BLaER1 (cell line): Measurements from ENCODE around the gene DMGDH.

Experiments
- H3K27ac ChIP-seq: shearing (Covaris generic); formaldehyde crosslinking; 2 replicates; pipeline ENCODE4 v1.8.1; 2022
- H3K27me3 ChIP-seq: shearing (Covaris generic); formaldehyde crosslinking; 2 replicates; pipeline ENCODE4 v1.8.1; 2022
- H3K36me3 ChIP-seq: shearing (Covaris generic); formaldehyde crosslinking; 2 replicates; pipeline ENCODE4 v1.8.1; 2022
- H3K4me1 ChIP-seq: shearing (Covaris generic); formaldehyde crosslinking; 2 replicates; pipeline ENCODE4 v1.8.1; 2022
- H3K4me2 ChIP-seq: shearing (Covaris generic); formaldehyde crosslinking; 2 replicates; pipeline ENCODE4 v1.8.1; 2022
- H3K4me3 ChIP-seq: shearing (Covaris generic); formaldehyde crosslinking; 2 replicates; pipeline ENCODE4 v1.8.1; 2022
- H3K9ac ChIP-seq: shearing (Covaris generic); formaldehyde crosslinking; 2 replicates; pipeline ENCODE4 v1.8.1; 2022
- H3K9me3 ChIP-seq: shearing (Covaris generic); formaldehyde crosslinking; 2 replicates; pipeline ENCODE4 v1.8.1; 2022
- H4K20me1 ChIP-seq: shearing (Covaris generic); formaldehyde crosslinking; 2 replicates; pipeline ENCODE4 v1.8.1; 2022
- Cebpa-rat ChIP-seq: shearing (Covaris generic); IDR thresholded peaks from 2 replicates; pipeline ENCODE4 v1.8.1; 2022

The DMGDH gene

DNA sequence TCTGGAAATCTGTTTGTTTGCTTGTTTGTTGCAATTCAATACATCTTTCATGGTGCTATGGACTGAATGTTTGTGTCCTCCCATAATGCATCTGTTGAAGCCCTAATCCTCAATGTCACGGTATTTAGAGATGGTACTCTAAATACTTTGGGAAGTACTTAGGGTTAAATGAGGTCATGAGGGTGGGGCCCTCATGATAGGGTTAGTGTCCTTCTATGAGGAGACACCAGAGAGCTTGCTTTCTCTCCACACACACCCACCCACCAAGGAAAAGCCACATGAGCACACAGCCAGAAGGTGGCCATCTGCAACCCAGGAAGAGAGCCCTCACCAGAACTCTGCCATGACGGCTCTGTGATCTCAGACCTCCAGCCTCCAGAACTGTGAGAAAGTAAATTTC is 32.7 kb downstream of the DMGDH start:
- Histone ChIP-seq H3K4me3 (no peak overlapping the region), H3K4me2 (no peak overlapping the region), H3K36me3 (no peaks in the 10 kb centered on the region), H3K9me3 (0 out of 2 replicates have a peak, but pooled peaks cover 4% of the 10 kb centered on the region), H3K27me3 (no peaks in the 10 kb centered on the region), H3K27ac (no peak overlapping the region), H3K9ac (no peak overlapping the region), H4K20me1 (no peaks in the 10 kb centered on the region), H3K4me1 (no peaks in the 10 kb centered on the region)
- TF ChIP-seq Cebpa-rat, result no peak

DNA sequence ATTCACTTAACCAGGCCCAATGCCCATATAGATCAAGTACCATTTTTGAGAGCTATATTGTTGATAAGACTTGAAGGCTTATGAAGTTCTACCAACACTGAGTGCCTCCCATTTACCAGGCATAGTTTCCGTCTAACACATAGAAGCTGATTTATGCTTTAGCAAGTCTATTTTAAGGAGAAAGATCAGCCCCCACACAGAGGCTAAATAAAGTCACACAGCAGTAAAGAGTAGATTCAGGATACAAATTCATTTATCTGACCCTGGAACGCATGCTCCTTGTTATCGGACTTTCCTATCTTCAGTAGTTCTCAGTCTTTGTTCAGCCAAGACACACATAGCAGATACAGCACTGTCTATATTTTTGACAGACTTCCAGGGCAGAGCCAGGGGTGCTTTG is 34.2 kb downstream of the DMGDH start:
- H3K4me1 ChIP-seq, result no peaks in the 10 kb centered on the region
- no peaks in the 10 kb centered on the region for H3K27me3 ChIP-seq
- no peak overlapping the region for H3K9ac ChIP-seq
- H3K27ac ChIP-seq, result no peak overlapping the region
- H3K4me3 ChIP-seq, result no peak overlapping the region
- 0 out of 2 replicates have a peak, but pooled peaks cover 4% of the 10 kb centered on the region for H3K9me3 ChIP-seq
- no peaks in the 10 kb centered on the region for H3K36me3 ChIP-seq
- TF ChIP-seq Cebpa-rat, result no peak
- H4K20me1 ChIP-seq, result no peaks in the 10 kb centered on the region
- H3K4me2 ChIP-seq, result no peak overlapping the region

DNA sequence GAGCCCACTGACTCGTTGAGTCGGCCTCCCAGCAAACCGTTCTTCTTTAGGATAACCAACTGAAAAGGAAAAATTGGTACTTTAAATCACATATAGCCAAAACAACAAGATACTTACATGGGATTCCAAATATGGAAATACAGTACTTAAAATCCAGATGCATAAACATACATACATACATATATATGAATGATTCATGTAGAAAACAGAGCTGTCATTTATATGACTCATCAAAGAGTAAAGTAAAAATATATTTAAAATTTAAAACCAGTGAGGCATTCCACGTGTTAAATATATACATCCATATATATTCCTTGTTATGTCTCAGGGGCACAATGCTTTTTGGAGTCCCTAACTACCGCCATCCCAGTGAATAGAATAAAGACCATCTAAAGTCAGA is 36.7 kb downstream of the DMGDH start:
- no peak overlapping the region for H3K4me3 ChIP-seq
- no peak overlapping the region for H3K9ac ChIP-seq
- 0 out of 2 replicates have a peak, but pooled peaks cover 4% of the 10 kb centered on the region for H3K9me3 ChIP-seq
- H3K4me2 ChIP-seq, result no peak overlapping the region
- no peaks in the 10 kb centered on the region for H3K4me1 ChIP-seq
- no peak overlapping the region for H3K27ac ChIP-seq
- no peak for TF ChIP-seq Cebpa-rat
- H4K20me1 ChIP-seq, result no peaks in the 10 kb centered on the region
- H3K27me3 ChIP-seq, result no peaks in the 10 kb centered on the region
- H3K36me3 ChIP-seq, result no peaks in the 10 kb centered on the region

DNA sequence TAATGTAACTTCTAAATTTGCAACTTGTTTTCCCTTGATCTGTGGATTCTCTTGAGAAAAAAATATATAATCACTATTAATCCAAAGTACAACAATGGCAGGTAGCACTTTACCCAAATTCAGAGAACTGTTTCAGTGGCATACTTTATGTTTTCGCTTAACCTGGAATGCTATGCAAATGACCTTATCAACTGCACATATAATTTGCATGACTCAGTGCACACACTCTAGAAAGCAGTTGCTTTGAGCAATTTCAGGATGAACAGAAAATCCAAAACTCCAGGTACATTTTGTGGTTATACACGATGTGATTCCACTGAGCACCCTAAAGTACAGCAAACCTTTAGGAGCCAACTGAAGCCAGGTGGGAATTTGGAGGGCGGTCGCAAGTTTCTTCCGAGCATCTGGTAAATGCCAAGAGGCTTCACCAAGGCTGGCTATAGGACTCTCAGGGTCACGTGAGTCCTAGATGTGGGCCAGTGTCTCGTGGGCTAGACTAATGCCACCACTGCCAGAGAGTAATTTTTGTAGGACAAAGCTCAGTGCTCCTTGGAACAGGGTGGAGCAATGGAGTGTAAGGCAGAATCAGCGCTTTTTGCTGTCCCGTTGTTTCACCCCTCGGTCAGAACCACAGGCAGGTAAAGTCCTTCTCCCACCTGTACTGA is 37.3 kb downstream of the DMGDH start:
- no peak overlapping the region for H3K4me3 ChIP-seq
- no peaks in the 10 kb centered on the region for H3K27me3 ChIP-seq
- H3K36me3 ChIP-seq, result no peaks in the 10 kb centered on the region
- H3K9ac ChIP-seq, result no peak overlapping the region
- H3K9me3 ChIP-seq, result 0 out of 2 replicates have a peak, but pooled peaks cover 4% of the 10 kb centered on the region
- no peak overlapping the region for H3K27ac ChIP-seq
- TF ChIP-seq Cebpa-rat, result no peak
- H3K4me1 ChIP-seq, result no peaks in the 10 kb centered on the region
- H3K4me2 ChIP-seq, result no peak overlapping the region
- H4K20me1 ChIP-seq, result no peaks in the 10 kb centered on the region

DNA sequence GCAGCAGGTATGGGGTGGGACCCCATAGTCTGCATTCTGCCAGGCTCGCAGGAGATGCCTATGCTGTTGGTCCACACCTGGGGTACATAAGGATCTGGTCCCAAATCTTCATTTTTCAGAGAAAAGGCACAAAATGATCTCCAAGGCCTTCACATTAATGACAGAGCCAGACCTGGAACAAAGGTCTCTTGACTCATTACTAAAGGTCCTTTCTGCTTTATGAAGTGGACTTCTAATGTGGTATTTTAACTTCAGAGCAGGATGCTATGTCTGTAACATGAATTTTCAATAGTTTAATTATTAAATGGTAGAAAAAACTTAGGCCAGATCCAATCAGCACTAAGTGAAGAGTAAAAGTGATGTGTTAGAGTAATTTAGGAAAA is 38.0 kb downstream of the DMGDH start:
- Histone ChIP-seq H3K9ac (no peak overlapping the region), H3K4me3 (no peak overlapping the region), H3K36me3 (no peaks in the 10 kb centered on the region), H3K9me3 (no peaks in the 10 kb centered on the region), H3K4me2 (no peak overlapping the region), H3K27me3 (no peaks in the 10 kb centered on the region), H3K4me1 (no peaks in the 10 kb centered on the region), H4K20me1 (no peaks in the 10 kb centered on the region), H3K27ac (no peak overlapping the region)
- no peak for TF ChIP-seq Cebpa-rat

DNA sequence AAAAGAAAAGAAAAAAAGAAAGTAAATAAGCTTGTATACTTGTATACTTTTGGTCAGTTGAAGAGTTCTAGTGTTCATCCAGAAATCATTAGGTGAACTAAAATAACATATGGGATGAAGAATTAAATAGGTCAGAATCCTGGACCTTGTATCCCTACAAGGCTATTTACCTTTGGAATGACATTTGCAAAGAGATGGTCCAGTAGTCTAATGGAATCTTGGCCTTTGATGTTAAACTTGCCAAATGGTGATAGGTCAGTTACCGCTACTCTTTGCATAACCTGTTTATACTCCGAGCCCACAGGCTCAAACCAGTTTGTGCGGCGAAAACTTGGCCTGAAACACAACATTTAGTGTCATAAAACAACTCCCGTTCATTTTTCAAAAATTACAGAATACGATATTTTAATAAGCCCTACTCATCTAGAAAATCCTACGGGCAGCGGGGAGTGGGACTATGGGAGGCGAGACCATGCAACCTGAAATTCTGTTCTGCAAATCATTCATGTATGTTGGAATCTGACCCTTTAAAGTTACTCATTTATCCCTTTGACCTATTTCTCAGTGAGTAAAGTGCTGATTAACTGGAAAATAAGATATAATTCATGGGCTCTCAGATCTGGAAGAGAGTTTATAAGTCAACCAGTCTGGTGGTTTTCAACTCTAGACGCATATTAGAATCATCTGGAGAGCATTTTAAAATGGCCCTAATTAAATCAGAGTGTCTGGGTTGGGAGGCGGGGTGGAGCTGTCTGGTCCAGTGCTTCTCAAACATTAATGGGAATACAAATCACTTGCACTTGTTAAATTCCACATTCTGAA is 38.6 kb downstream of the DMGDH start:
- H3K4me3 ChIP-seq, result no peak overlapping the region
- no peaks in the 10 kb centered on the region for H3K4me1 ChIP-seq
- TF ChIP-seq Cebpa-rat, result no peak
- no peaks in the 10 kb centered on the region for H3K36me3 ChIP-seq
- no peaks in the 10 kb centered on the region for H4K20me1 ChIP-seq
- no peak overlapping the region for H3K4me2 ChIP-seq
- no peaks in the 10 kb centered on the region for H3K27me3 ChIP-seq
- no peak overlapping the region for H3K27ac ChIP-seq
- H3K9me3 ChIP-seq, result no peaks in the 10 kb centered on the region
- no peak overlapping the region for H3K9ac ChIP-seq

GRCh38 chr5:79025054-79025472 is 44.4 kb downstream of the DMGDH start:
- TF ChIP-seq Cebpa-rat, result no peak
- Histone ChIP-seq H3K9me3 (no peaks in the 10 kb centered on the region), H3K27ac (no peak overlapping the region), H3K36me3 (no peaks in the 10 kb centered on the region), H3K4me2 (peak overlapping the region; percentile 57), H3K27me3 (no peaks in the 10 kb centered on the region), H3K9ac (no peak overlapping the region), H3K4me1 (peaks cover 9% of the 10 kb centered on the region), H3K4me3 (no peak overlapping the region), H4K20me1 (no peaks in the 10 kb centered on the region)

DNA sequence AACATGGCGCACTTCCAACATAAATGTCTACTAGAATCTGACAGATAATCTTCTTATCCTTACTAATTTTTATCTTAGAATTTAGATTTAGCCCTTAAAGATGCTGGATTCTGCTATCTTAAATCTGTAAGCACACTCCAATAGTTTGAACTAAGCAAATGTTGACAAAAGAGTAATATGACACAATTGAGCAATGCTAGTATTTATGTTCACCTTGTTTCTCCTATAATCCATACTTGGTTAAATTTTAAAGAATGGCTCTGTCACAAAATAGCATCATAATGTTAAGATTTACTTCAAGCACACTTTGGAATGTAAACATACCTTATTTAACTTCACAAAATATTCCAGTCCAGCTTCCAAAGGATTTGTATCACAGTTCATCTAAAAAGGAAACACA is 45.5 kb downstream of the DMGDH start:
- no peak for TF ChIP-seq Cebpa-rat
- peaks cover 9% of the 10 kb centered on the region for H3K4me1 ChIP-seq
- H3K27ac ChIP-seq, result no peak overlapping the region
- no peaks in the 10 kb centered on the region for H3K36me3 ChIP-seq
- no peak overlapping the region for H3K9ac ChIP-seq
- no peak overlapping the region for H3K4me3 ChIP-seq
- H3K27me3 ChIP-seq, result no peaks in the 10 kb centered on the region
- H3K9me3 ChIP-seq, result no peaks in the 10 kb centered on the region
- H4K20me1 ChIP-seq, result no peaks in the 10 kb centered on the region
- no peak overlapping the region for H3K4me2 ChIP-seq

GRCh38 chr5:79023348-79023747 is 46.1 kb downstream of the DMGDH start:
- H3K9ac ChIP-seq, result no peak overlapping the region
- H3K9me3 ChIP-seq, result no peaks in the 10 kb centered on the region
- H3K4me3 ChIP-seq, result no peak overlapping the region
- no peaks in the 10 kb centered on the region for H3K36me3 ChIP-seq
- H3K4me1 ChIP-seq, result peaks cover 9% of the 10 kb centered on the region
- TF ChIP-seq Cebpa-rat, result no peak
- no peaks in the 10 kb centered on the region for H3K27me3 ChIP-seq
- no peak overlapping the region for H3K27ac ChIP-seq
- H3K4me2 ChIP-seq, result no peak overlapping the region
- H4K20me1 ChIP-seq, result no peaks in the 10 kb centered on the region

DNA sequence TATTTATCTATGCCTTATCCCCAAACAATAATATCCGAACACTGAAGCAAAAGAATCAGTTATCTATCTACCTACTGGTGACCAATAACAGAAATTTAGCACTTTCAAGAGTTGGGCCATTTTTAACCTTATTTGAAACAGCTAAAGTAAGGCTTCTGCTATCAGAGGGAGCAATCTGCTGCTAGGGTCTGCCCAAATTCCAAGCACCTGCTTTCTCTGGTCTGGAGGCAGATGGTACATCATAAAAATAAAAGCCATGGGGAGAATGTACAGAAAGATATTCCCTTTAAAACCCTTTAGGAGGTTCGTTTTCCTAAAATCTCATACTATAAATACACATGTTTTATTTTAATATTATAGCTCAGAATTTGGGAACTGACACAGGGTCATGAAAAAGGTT is 46.7 kb downstream of the DMGDH start:
- Histone ChIP-seq H3K4me2 (no peak overlapping the region), H4K20me1 (no peaks in the 10 kb centered on the region), H3K4me1 (peaks cover 9% of the 10 kb centered on the region), H3K4me3 (no peak overlapping the region), H3K27ac (no peak overlapping the region), H3K9me3 (no peaks in the 10 kb centered on the region), H3K27me3 (no peaks in the 10 kb centered on the region; the same call in 1 of the 2 replicates), H3K9ac (no peak overlapping the region), H3K36me3 (no peaks in the 10 kb centered on the region)
- TF ChIP-seq Cebpa-rat, result no peak
